IMR-90 (cell line): ENCODE data around the gene AGO1. TPM values are rescaled to one million over a fixed set of nuclear protein-coding genes. Genes with fewer than 3 reads are reported as not detected.
A peak's percentile ranks its signal among the peaks of the same experiment; 100 is the strongest.

Experiments used
- ATAC-seq: fragments of 200-7000 bp; cut with Tn5 transposase; 2 replicates; pipeline ENCODE4 v1.9.1; 2020; ENCODE audit warnings: low read depth, mild to moderate bottlenecking, moderate library complexity
- BruUV-seq: library from RNA; stranded (reverse); fragments of 400-500 nt; replicated peaks from 2 replicates; lab custom pipeline; 2021; lab: Mats Ljungman, UMichigan
- CTCF ChIA-PET: fragments of 300-600 bp; formaldehyde crosslinking; extraction: SDS; loops from one replicate; lab custom pipeline; 2021; ENCODE audit warnings: antibody characterized with exemption; lab: Yijun Ruan, JAX
- POLR2A ChIA-PET: fragments of 300-600 bp; sonication (Branson Sonifier 250); formaldehyde crosslinking; loops from one replicate; lab custom pipeline; 2022; ENCODE audit warnings: antibody characterized with exemption; ENCODE audit not compliant: unreplicated experiment; lab: Charles Lee
- DNase-seq: peaks from one replicate; pipeline ENCODE4 v3.0.0; 2013
- H2AFZ ChIP-seq: replicated peaks from 2 replicates; pipeline ENCODE3; 2013; ENCODE audit warnings: low read length, mild to moderate bottlenecking; ENCODE audit not compliant: poor library complexity
- H2AK5ac ChIP-seq: 2 replicates; pipeline ENCODE4 v1.6.1; 2013; ENCODE audit warnings: low read depth, low read length, inconsistent platforms
- H2AK9ac ChIP-seq: replicated peaks from 2 replicates; pipeline ENCODE3; 2013; ENCODE audit warnings: mild to moderate bottlenecking, low read depth, low read length, moderate library complexity; ENCODE audit not compliant: poor library complexity
- H2BK120ac ChIP-seq: 2 replicates; pipeline ENCODE4 v1.6.1; 2013; ENCODE audit warnings: low read depth, low read length, inconsistent platforms
- H2BK15ac ChIP-seq: 3 replicates; pipeline ENCODE4 v1.6.1; 2013; ENCODE audit warnings: low read depth, low read length, inconsistent platforms
- H2BK20ac ChIP-seq: 2 replicates; pipeline ENCODE4 v1.6.1; 2013; ENCODE audit warnings: low read depth, mild to moderate bottlenecking, inconsistent platforms, low read length, moderate library complexity
- H2BK5ac ChIP-seq: 2 replicates; pipeline ENCODE4 v1.6.1; 2013; ENCODE audit warnings: mild to moderate bottlenecking, low read depth, low read length, inconsistent platforms; ENCODE audit not compliant: poor library complexity, severe bottlenecking
- H3K14ac ChIP-seq: replicated peaks from 2 replicates; pipeline ENCODE4 v1.6.1; 2013; ENCODE audit warnings: low read depth, low read length, inconsistent platforms
- H3K18ac ChIP-seq: 2 replicates; pipeline ENCODE4 v1.6.1; 2013; ENCODE audit warnings: low read depth, low read length, control low read depth
- H3K23ac ChIP-seq: 2 replicates; pipeline ENCODE4 v1.6.1; 2013; ENCODE audit warnings: low read depth, low read length, inconsistent platforms
- H3K27ac ChIP-seq: 2 replicates; pipeline ENCODE4 v1.5.1; 2013; ENCODE audit warnings: mild to moderate bottlenecking, control low read depth, low read length; ENCODE audit not compliant: insufficient read depth
- H3K27me3 ChIP-seq: 2 replicates; pipeline ENCODE4 v1.6.1; 2013; ENCODE audit warnings: low read length; ENCODE audit not compliant: control insufficient read depth, insufficient read depth
- H3K36me3 ChIP-seq: 2 replicates; pipeline ENCODE4 v1.6.1; 2013; ENCODE audit warnings: low read length, mixed read lengths; ENCODE audit not compliant: control insufficient read depth, insufficient read depth
- H3K4ac ChIP-seq: 2 replicates; pipeline ENCODE4 v1.6.1; 2013; ENCODE audit warnings: low read depth, low read length, inconsistent platforms
- H3K4me1 ChIP-seq: 2 replicates; pipeline ENCODE4 v1.6.1; 2013; ENCODE audit warnings: low read length, mixed read lengths; ENCODE audit not compliant: control insufficient read depth, insufficient read depth
- H3K4me2 ChIP-seq: 2 replicates; pipeline ENCODE4 v1.6.1; 2013; ENCODE audit warnings: low read depth, mild to moderate bottlenecking, control low read depth, low read length, moderate library complexity
- H3K4me3 ChIP-seq: 2 replicates; pipeline ENCODE4 v1.5.1; 2013; ENCODE audit warnings: low read depth, mild to moderate bottlenecking, control low read depth, low read length, moderate library complexity; ENCODE audit not compliant: insufficient read depth
- H3K56ac ChIP-seq: 2 replicates; pipeline ENCODE4 v1.6.1; 2013; ENCODE audit warnings: low read length, inconsistent platforms; ENCODE audit not compliant: insufficient read depth; ENCODE audit errors: extremely low read depth
- H3K79me1 ChIP-seq, 2 experiments: 2 replicates each; pipeline ENCODE4 v1.6.1; 2013; ENCODE audit warnings: low read length in 2 of 2, inconsistent platforms in 1 of 2, low read depth in 1 of 2
- H3K9ac ChIP-seq: 2 replicates; pipeline ENCODE4 v1.6.1; 2013; ENCODE audit warnings: low read depth, low read length, control low read depth
- H3K9me1 ChIP-seq: 2 replicates; pipeline ENCODE4 v1.6.1; 2013; ENCODE audit warnings: low read length, inconsistent platforms; ENCODE audit not compliant: insufficient read depth
- H3K9me3 ChIP-seq: 2 replicates; pipeline ENCODE4 v1.6.1; 2013; ENCODE audit warnings: low read length; ENCODE audit not compliant: control insufficient read depth, insufficient read depth
- H4K20me1 ChIP-seq: 2 replicates; pipeline ENCODE4 v1.6.1; 2013; ENCODE audit warnings: low read length, inconsistent platforms; ENCODE audit not compliant: insufficient read depth
- H4K5ac ChIP-seq: 2 replicates; pipeline ENCODE4 v1.6.1; 2013; ENCODE audit warnings: mild to moderate bottlenecking, low read depth, low read length, control low read depth
- H4K8ac ChIP-seq, 2 experiments: 2 replicates each; pipeline ENCODE4 v1.6.1; 2013; ENCODE audit warnings: low read depth in 2 of 2, low read length in 2 of 2, control low read depth in 1 of 2, inconsistent platforms in 1 of 2
- H4K91ac ChIP-seq: 2 replicates; pipeline ENCODE4 v1.6.1; 2013; ENCODE audit warnings: low read depth, low read length, inconsistent platforms; ENCODE audit not compliant: insufficient read depth
- RAD21 ChIP-seq: IDR thresholded peaks from 2 replicates; pipeline ENCODE4 v1.6.1; 2012; ENCODE audit warnings: low read length, improper control_type of control experiment
- RCOR1 ChIP-seq: IDR thresholded peaks from 2 replicates; pipeline ENCODE4 v1.6.1; 2012; ENCODE audit warnings: mild to moderate bottlenecking, low read length, improper control_type of control experiment; ENCODE audit not compliant: insufficient replicate concordance
- RFX5 ChIP-seq: IDR thresholded peaks from 2 replicates; pipeline ENCODE4 v1.8.0; 2012; ENCODE audit warnings: low read depth, mild to moderate bottlenecking, low read length, moderate library complexity
- USF2 ChIP-seq: fragments of 150-350 bp; IDR thresholded peaks from 2 replicates; pipeline ENCODE4 v1.6.1; 2017; ENCODE audit warnings: mild to moderate bottlenecking, antibody characterized with exemption, low read length, low read depth
- WGBS, 2 experiments: methylation state at CpG; one replicate each; pipeline versions ENCODE4 v1.1.5 to v1.1.7; 2013; ENCODE audit warnings: missing lambda C conversion rate in 2 of 2; ENCODE audit not compliant: insufficient read length in 1 of 2; ENCODE audit errors: extremely low coverage in 2 of 2; 5-methylcytosine and 5-hydroxymethylcytosine counted together
- dilution Hi-C: fragments of 300-500 bp; cut with HindIII; formaldehyde crosslinking; loops from one replicate; pipeline ENCODE4 v1.14.3; 2018; ENCODE audit warnings: low sequenced_read_pairs; ENCODE audit not compliant: unreplicated experiment
- in situ Hi-C: fragments of 300-500 bp; cut with MboI; formaldehyde crosslinking; loops from 3 replicates; pipeline ENCODE4 v1.14.3; 2019; ENCODE audit warnings: low sequenced_read_pairs, inconsistent platforms, mixed read lengths
- intact Hi-C: fragments of 100-400 bp; cut with micrococcal nuclease; formaldehyde crosslinking; loops from 2 replicates; pipeline ENCODE4 v1.10.0; 2022
- polyA plus RNA-seq, 3 experiments: library from polyadenylated mRNA; depleted of rRNA; stranded (reverse); fragments of >200 nt; gene quantifications; 2 replicates each; pipeline ENCODE4 v1.2.3, GENCODE V29; 2012; ENCODE audit warnings: low replicate concordance in 1 of 3
- total RNA-seq: library from RNA; depleted of rRNA; stranded (reverse); fragments of >200 nt; gene quantifications from 2 replicates; pipeline ENCODE4 v1.2.3, GENCODE V29; 2012

Gene AGO1
- total and polyA plus RNA-seq, 2 of the 4 experiments (the other 2 are of a cell fraction), result 11.3 to 21.5 TPM

GRCh38 chr1:35870651-35871309 is 12.2 kb upstream of the AGO1 start:
- in situ Hi-C loops (no loop called here), dilution Hi-C loops (no loop called here), intact Hi-C loops (no loop called here)
- CTCF ChIA-PET, result interaction anchor here (1.4 kb wide), 1 partner anchor 12 kb away, joined by 4 read pairs; the partner anchor contains the start of gene AGO1
- WGBS, 2 experiments, result no CpG with 5 or more reads among the region's 2 CpGs
- no peaks in the 10 kb centered on the region for H3K9me3 ChIP-seq
- no peak overlapping the region for H2BK120ac ChIP-seq
- no peak overlapping the region for H3K4me3 ChIP-seq
- no peak overlapping the region for H4K8ac ChIP-seq
- H3K18ac ChIP-seq, result no peak overlapping the region
- no peaks in the 10 kb centered on the region for H3K27me3 ChIP-seq
- no peaks in the 10 kb centered on the region for H3K36me3 ChIP-seq
- H3K14ac ChIP-seq, result no peak overlapping the region
- no peak overlapping the region for H3K23ac ChIP-seq
- H2BK20ac ChIP-seq, result no peak overlapping the region
- no peak overlapping the region for H4K5ac ChIP-seq
- 0 out of 2 replicates have a peak, but pooled peaks cover 2% of the 10 kb centered on the region for H3K4me1 ChIP-seq
- peak overlapping the region; percentile 35; the same call in 1 of the 2 replicates for H3K4me2 ChIP-seq
- no peak for DNase-seq
- peak; percentile 80 for ATAC-seq
- H2AK9ac ChIP-seq, result no peak overlapping the region
- H4K20me1 ChIP-seq, result no peaks in the 10 kb centered on the region
- TF ChIP-seq USF2, result no peak
- no peak for TF ChIP-seq RAD21
- TF ChIP-seq RFX5, result no peak
- no peak for TF ChIP-seq RCOR1
- H2BK5ac ChIP-seq, result no peak overlapping the region
- POLR2A ChIA-PET, result no interaction called here
- H2AFZ ChIP-seq, result no peak overlapping the region
- H2BK15ac ChIP-seq, result no peak overlapping the region
- H3K27ac ChIP-seq, result no peak overlapping the region
- no peak overlapping the region for H3K9ac ChIP-seq
- H3K4ac ChIP-seq, result no peak overlapping the region
- BruUV-seq, result no TSS peak
- no peak overlapping the region for H4K91ac ChIP-seq
- H3K79me1 ChIP-seq, result no peaks in the 10 kb centered on the region
- H3K9me1 ChIP-seq, result no peaks in the 10 kb centered on the region
- no peak overlapping the region for H2AK5ac ChIP-seq
- H3K56ac ChIP-seq, result no peak overlapping the region
